Skeletal muscle cell (primary cell): ENCODE data around the gene CXCR4.
A peak's percentile ranks its signal among the peaks of the same experiment; 100 is the strongest.
"Not testable (repeated sequence)": the region's sequence is repeated elsewhere in the genome, so short reads cannot be mapped to it uniquely, and the experiment has no call there.

Experiments
- DNase-seq: peaks from one replicate; pipeline ENCODE4 v3.0.0-alpha.2; 2010; ENCODE audit warnings: low read depth
- H3K4me3 ChIP-seq: 2 replicates; pipeline ENCODE4 v1.5.1; 2011; ENCODE audit warnings: low read depth, mild to moderate bottlenecking, control low read depth, low read length, moderate library complexity

CXCR4 gene

DNA sequence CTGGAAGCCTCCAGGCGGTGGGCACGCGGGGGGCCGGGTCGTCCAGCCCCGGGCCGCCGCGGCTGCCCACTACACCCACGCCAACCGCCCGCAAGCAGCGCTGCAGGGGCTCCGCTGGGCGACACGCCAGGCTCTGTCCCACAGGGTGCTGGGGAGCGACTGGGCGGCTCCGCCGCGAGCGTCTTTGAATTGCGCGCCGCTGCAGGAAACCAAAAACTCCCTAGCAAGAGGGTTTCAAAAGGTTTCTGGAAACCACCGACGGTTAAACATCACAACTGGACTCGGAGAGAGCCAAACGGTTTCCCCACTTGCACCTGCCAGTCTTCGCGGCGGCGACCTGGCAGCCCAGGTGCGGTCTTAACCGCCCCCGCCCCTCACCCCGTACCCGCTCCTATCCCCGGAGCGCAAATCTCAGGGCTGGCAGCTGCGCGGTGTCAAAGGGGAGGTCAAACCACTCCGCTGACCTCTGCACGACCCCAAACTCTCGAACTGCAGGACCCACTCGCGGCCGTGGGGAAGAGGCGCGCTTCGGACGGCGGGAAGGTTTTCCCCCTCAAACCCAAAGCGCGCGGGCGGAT lies 1.0 kb downstream of the CXCR4 start:
- no peak for DNase-seq
- peak overlapping the region; percentile 37 for H3K4me3 ChIP-seq

DNA sequence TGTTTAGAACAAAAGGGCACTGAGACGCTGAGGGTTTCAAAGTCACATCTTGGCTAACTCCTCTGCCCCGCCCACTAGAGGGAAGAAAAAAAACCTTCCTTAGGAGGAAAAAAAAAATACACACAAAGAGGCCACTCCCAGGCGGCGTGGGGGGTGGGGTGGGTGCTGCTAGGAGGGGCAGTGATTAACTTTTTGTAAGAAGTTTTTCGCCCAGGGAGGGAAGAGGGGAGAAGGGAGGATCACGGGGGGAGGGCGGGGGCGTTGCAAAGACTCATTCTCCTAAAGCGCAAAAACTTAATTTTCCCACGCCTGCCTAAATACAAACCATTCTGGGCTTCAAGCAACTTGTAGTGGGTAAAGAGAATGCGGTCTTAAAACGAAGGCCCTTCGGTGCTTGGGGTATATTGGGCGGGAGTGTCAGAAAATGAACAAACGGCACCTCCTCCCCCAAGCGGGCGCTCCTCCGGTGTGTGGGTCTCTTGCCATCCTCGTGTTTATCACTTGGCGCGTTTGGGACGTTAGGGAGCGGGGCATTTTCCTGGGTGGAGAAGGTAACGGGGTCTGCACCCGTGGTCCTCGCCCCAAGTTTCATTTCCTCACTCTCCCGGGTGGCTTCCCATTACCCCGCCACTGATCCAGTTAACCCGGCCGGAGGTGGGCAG lies 1.7 kb downstream of the CXCR4 start:
- H3K4me3 ChIP-seq, result peak overlapping the region; percentile 37
- no peak for DNase-seq

DNA sequence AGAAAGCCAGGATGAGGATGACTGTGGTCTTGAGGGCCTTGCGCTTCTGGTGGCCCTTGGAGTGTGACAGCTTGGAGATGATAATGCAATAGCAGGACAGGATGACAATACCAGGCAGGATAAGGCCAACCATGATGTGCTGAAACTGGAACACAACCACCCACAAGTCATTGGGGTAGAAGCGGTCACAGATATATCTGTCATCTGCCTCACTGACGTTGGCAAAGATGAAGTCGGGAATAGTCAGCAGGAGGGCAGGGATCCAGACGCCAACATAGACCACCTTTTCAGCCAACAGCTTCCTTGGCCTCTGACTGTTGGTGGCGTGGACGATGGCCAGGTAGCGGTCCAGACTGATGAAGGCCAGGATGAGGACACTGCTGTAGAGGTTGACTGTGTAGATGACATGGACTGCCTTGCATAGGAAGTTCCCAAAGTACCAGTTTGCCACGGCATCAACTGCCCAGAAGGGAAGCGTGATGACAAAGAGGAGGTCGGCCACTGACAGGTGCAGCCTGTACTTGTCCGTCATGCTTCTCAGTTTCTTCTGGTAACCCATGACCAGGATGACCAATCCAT lies 2.7 kb downstream of the CXCR4 start:
- H3K4me3 ChIP-seq, result no peak overlapping the region

DNA sequence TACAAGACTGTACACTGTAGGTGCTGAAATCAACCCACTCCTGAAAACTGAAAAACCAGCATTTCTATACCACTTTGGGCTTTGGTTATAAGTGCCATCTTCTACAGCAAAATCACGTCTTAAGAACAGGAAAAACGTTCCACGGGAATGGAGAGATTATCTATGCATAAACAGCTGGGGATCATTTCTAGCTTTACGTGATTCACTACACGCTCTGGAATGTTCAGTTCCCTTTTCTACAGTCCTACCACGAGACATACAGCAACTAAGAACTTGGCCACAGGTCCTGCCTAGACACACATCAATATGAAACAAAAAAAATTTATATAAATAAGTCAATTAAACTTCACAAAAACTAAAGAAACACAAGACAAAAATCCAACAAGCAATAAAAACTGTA lies 3.6 kb downstream of the CXCR4 start:
- no peak for DNase-seq
- H3K4me3 ChIP-seq, result no peak overlapping the region

More for the DNA sequence above, 2.7 kb downstream of the CXCR4 start:
- DNase-seq, result no peak

DNA sequence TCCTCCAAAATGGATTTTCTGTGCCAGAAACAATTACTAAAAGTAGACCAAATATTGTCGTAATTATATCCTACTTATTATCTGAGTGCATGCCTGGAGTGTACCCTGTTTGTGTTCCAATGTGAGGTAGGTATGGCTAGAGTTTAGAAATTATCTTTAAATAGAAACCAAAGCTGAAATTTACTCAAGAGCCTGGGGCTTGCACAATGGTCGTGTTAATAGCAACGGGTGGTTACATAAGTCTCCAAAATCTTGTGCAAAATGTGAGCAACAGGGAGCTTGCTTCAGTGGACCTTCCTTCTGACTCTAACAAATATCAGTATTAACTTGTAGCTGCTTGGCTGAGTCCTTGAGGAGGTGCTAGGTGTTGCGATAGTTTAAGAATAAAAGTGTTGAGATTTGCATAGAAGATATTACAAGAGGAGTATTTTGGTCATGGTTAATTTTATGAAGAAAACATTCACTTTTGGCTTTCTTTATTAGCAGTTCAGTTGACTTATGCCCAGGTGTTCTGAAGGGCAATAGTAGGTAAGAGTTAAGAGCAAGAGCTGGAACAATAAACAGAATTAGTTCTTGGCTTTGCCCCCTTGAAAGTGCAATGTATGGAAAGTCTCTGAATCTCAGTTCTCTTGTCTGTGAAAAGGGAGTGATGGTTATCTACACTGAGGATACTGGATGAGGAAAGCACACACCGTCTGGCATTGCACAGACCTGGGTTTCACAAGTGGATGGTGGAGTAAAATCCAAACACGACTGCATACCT lies 4.6 kb downstream of the CXCR4 start:
- no peak for DNase-seq
- no peak overlapping the region for H3K4me3 ChIP-seq

DNA sequence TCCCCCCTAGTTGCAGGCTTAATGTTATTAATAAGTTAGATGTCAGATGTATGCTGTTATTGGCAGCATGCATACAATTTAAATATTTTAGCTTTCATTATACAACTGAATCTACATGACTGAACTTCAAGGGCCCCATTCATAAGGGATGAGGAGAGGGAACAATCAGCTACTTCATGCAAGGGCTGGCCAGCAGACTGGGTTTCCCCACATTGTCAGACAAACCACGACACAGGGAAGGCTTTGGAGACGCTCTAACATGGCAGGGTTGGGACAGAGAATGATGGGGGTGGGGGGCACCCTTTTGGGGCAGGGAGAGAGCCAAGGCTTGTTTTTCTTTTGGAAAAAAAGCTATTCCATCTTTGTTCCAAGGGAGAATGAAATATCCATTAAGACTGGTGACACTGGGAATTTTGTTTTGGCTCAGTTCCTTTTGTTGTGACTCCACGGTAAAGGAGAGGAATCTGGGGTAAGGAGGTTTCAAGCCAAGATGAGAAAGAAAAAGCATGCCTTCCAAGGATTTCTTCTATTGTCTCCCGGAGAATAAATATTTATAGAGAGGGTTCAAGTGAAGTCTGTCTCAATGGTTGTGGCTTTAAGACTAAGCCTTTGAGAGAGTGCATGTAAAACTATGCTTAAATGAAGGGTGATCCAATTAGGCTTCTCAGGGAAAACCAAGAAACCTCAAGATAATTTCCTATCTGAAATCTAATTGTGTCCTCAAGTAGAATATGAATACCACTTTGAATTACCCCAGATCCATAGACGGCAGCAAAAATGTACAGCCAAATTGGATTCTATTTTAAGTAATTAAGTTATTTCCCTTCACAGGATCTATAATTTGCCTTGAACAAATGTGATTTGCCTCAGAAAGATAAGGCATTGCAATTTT lies 5.4 kb downstream of the CXCR4 start:
- no peak overlapping the region for H3K4me3 ChIP-seq
- DNase-seq, result no peak

DNA sequence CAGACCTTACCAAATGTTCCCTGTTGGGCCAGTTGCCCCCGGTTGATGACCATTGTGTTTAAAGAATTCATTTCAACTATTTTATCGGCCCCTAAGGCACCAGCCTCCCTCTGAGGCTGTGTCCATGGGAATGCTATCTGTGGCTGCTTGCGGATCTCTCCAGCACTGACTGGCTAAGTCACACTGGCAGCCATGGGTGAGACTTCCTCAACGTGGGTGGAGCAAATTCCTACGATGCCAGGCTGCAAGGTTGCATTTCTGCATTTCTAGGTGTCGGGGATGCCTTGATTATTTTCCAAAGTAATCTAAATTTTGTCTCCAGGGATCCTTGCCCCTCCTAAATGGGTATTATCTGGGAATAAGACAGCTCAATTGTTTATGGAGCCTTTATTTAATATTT lies 6.2 kb downstream of the CXCR4 start:
- H3K4me3 ChIP-seq, result no peak overlapping the region
- no peak for DNase-seq

DNA sequence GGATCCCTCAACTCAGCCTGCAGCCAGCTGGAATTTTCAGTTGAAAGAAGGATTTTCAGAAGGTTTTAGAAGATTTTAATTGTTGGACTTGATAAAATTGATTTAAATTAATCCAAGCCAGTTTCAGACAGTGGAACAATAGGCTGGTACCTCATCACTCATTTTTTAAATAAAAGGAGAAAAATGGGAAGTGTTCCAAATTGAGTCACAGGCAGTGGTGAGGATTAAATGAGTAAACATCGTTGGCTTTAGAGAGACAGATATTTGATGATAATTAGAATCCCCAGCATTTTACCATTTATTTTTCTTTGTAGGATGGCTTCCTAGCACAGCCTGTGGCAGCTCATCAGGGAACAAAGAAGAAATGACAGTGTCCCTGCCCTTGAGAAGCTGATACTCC lies 7.4 kb downstream of the CXCR4 start:
- no peak overlapping the region for H3K4me3 ChIP-seq

DNA sequence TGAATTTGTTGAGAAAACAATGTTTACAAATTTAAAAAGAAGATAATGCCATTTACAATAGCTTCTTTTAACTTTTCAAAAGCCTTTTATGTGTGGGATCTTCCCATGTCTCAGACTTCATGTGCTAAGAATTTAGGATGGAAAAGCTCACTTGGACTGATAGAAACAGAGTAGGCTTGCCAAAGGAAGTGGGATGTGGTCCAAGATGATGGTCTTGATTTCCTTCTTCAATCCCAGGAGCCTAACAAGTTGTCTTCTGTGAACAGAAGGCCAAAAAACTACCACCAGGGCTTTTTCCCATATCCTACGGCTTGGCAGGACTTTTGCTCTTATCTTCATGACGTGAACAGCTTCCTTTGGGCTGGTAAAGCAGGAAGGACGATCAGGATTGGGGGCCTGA lies 9.5 kb downstream of the CXCR4 start:
- H3K4me3 ChIP-seq, result no peak overlapping the region
- no peak for DNase-seq

More for the DNA sequence above, 7.4 kb downstream of the CXCR4 start:
- no peak for DNase-seq

DNA sequence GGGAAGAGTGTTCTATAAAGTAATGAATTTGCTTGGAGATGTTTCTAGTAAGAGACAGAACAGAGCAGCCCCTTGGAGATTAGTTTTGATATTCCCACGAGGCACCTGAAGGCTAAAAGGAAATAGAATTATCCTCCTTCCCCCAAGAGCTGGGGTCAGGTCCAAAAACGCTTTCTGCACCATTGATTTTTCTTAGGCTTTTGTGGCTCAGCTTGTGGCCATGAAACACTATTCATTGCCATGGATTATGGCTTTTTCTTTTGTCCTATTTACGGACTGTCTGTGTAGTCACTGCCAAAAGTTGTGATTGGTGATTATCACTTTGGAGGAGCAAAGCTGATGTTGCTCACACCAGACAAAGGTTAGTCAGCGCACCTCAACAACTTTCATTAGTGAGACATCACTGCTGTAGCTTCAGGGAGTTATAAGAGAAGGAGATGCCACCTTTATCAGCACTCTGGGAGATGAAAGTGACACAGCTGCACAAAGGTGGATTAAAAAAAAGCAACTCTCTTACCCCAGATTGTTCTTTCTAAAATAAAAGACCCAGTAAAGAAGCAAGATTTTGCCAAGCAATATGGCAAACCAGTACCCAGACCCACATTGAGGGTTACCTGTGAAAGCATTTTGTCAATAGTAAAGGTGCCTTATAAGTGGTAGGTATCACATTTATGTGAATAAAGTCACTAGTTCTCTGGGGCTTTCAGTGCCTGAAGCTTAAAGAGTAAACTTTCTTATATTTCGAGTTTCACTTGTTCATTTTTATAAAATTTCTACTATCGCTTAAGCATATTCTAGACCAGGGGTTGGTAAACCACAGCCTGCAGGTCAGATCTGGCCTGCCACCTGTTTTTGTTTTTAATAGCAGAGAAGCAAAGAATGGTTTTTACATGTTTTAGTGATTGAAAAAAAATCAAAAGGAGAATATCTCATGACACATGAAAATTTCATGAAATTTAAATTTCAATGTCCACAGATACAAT lies 10.6 kb downstream of the CXCR4 start:
- no peak for DNase-seq
- H3K4me3 ChIP-seq, result no peak overlapping the region

DNA sequence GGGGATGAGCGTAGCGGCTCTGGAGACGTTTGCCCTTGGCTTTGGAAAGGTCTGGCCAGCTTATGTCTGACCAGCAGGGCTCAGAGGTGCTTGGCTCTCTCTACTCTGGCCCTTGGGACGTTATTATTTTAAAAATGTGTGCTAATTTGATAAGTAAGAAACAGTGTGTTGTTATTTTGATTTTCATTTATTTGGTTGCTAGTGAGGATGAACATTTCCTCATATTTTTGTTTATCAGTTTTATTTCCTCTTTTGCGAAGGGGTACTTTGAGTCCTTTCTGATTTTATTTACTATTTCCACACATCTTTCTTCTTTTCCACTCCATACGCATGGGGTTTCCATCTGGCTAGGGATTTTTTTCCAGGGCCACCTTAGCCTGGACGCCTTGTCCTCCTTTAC lies 11.4 kb downstream of the CXCR4 start:
- H3K4me3 ChIP-seq, result no peak overlapping the region
- DNase-seq, result no peak

DNA sequence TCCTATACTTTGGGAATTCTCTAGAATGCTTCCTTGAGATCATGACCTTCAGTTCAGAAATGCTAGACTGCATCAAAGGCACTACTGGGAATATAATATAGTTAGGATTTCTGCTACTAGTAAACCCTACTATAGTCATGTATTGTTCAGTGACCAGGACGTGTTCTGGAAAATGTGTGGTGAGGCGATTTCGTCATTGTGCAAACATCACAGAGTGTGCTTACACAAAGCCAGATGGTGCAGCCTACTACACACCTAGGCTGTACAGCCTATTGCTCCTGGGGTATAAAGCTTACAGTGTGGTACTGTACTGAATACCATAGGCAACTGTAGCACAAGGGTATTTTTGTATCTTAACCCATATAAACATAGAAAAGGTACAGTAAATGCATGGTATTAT lies 13.0 kb downstream of the CXCR4 start:
- no peak for DNase-seq
- H3K4me3 ChIP-seq, result no peak overlapping the region

DNA sequence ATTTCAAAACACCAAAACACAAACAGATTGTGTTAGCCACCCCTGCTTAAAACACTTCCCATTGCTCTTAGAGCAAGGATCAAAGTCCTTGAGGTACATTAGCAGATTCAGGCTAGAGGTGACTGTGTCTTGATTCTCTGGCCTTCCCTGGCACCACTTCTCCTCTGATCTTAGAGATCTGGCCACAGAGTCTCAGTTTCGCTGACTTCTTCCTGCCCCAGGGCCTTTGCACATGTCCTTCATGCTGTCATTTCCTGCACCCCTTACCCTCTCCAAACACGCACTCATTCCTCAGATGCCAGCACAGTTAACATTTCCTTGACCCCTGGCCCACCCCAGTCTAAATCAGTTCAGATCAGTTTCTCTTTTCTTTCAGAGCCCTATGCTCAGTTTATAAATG lies 16.9 kb downstream of the CXCR4 start:
- no peak overlapping the region for H3K4me3 ChIP-seq
- no peak for DNase-seq

DNA sequence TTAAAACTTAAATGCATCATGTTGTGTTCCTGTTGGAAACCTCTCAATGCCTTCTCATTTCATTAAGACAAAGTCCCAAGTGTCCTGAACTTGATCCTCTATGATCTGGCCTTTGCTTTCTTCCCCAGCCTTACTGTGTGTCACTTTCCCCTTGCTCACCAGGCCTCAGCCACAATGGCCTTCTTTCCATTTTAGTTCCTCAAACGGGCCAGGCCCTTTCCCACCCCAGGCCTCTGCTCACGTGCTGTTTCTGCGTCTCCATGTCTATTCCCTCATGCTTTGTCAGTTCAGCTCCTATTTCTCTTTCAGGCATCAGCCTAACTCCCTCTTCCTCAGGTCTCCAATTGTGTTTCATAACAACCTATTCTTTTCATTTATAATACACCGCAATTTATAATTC lies 19.5 kb downstream of the CXCR4 start:
- no peak overlapping the region for H3K4me3 ChIP-seq
- no peak for DNase-seq

DNA sequence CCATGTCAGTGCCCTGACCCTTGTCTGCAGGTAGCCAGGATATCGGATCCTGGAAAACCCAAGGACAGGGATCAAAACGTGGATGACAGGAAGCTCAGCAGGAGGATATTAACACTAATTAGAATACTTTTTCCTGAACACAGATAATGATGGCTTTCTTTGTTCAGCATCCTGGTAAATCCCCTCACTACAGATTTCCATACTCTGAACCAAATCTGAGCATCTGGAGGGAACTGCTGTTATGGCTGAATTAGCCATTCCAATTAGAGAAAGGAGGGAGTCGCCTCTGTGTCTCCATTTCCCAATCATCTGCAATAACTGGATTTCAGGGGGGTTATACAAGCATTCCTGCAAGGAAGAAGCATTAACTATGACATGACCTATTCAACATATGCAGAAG lies 24.4 kb downstream of the CXCR4 start:
- no peak overlapping the region for H3K4me3 ChIP-seq
- DNase-seq, result no peak

DNA sequence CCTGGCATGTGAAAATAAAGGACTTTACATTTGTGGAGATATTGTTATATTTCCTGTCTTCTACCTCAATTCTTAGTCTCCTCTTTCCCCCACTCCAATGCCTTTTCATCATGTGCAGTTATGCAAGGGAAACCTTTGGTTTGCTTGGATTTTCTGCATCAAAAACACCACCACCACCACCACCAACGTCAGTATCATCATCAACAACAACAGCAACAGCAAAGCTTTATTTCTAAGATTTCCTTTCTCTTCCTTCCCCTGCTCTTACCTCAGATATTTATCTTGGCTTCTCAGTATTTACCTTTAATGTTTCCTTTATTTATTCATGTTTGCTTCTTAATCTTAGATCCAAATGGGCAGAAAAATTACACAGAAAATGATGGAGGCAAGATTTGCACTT lies 26.1 kb downstream of the CXCR4 start:
- DNase-seq, result no peak

DNA sequence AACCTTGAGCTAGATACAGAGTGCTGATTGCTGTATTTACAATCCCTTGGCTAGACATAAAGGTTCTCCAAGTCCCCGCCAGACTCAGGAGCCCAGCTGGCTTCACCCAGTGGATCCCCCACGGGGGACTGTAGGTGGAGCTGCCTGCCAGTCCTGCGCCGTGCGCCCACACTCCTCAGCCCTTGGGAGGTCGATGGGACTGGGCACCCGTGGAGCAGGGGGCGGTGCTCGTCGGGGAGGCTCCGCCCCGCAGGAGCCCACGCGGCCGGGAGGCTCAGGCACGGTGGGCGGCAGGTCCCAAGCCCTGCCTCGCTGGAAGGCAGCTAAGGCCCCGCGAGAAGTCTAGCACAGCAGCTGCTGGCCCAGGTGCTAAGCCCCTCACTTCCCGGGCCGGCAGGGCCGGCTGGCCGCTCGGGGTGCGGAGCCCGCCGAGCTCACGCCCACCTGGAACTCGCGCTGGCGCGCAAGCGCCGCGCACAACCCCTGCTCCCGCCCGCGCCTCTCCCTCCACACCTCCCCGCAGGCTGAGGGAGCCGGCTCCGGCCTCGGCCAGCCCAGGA lies 30.0 kb downstream of the CXCR4 start:
- DNase-seq, H3K4me3 ChIP-seq: not testable (repeated sequence)

More for the DNA sequence above, 26.1 kb downstream of the CXCR4 start:
- H3K4me3 ChIP-seq, result no peak overlapping the region
